BJ (cell line): ENCODE results near the gene NPR2. TPM values are rescaled to one million over a fixed set of nuclear protein-coding genes. Genes with fewer than 3 reads are reported as not detected.
A peak's percentile ranks its signal among the peaks of the same experiment; 100 is the strongest.

Experiments
- CTCF ChIA-PET: fragments of 350-600 bp; formaldehyde crosslinking; extraction: SDS; loops from one replicate; lab custom pipeline; 2021; ENCODE audit warnings: antibody characterized with exemption, inconsistent platforms; lab: Yijun Ruan, JAX
- POLR2A ChIA-PET: fragments of 300-600 bp; sonication (Branson Sonifier 250); formaldehyde crosslinking; extraction: SDS; loops from one replicate; lab custom pipeline; 2021; ENCODE audit warnings: antibody characterized with exemption; lab: Charles Lee
- DNase-seq: peaks from one replicate; pipeline ENCODE4 v3.0.0-alpha.2; 2011; ENCODE audit warnings: low read depth
- H3K27me3 ChIP-seq: 2 replicates; pipeline ENCODE4 v1.6.0; 2011; ENCODE audit warnings: low read length; ENCODE audit not compliant: control insufficient read depth, insufficient read depth
- H3K36me3 ChIP-seq: 2 replicates; pipeline ENCODE4 v1.5.1; 2011; ENCODE audit warnings: low read length; ENCODE audit not compliant: control insufficient read depth, insufficient read depth
- H3K4me3 ChIP-seq: 2 replicates; pipeline ENCODE4 v1.5.1; 2011; ENCODE audit warnings: low read depth, mild to moderate bottlenecking, control low read depth, low read length
- CTCF ChIP-seq: IDR thresholded peaks from 2 replicates; pipeline ENCODE4 v1.5.1; 2011; ENCODE audit warnings: low read depth, mild to moderate bottlenecking, control low read depth, inconsistent platforms, low read length, moderate library complexity; ENCODE audit not compliant: insufficient read depth
- polyA plus RNA-seq: library from polyadenylated mRNA; depleted of rRNA; stranded (reverse); fragments of >200 nt; gene quantifications from 2 replicates; pipeline ENCODE4 v1.2.3, GENCODE V29; 2011

The NPR2 gene
- polyA plus RNA-seq, 1 experiment, result 33.4 TPM

- POLR2A ChIA-PET, result no interaction called here
- no peak for TF ChIP-seq CTCF
- CTCF ChIA-PET, result interaction anchor here (1.6 to 5.4 kb wide), 3 partner anchors 12 to 97 kb away, joined by 3 to 22 read pairs (median 5); partner anchors contain the start of genes HINT2 and SPAG8
Observed at GRCh38 chr9:35801328-35802128, 10.1 kb downstream of the NPR2 start.

GRCh38 chr9:35806101-35806500, 14.7 kb downstream of the NPR2 start:
- DNase-seq, result no peak
- ChIA-PET CTCF (interaction anchor here (1.2 to 1.5 kb wide), 4 partner anchors 16 to 76 kb away, joined by 3 to 7 read pairs (median 5); no protein-coding TSS in a partner anchor), POLR2A (no interaction called here)
- no peaks in the 10 kb centered on the region for H3K27me3 ChIP-seq
- H3K36me3 ChIP-seq, result peaks cover 23% of the 10 kb centered on the region
- TF ChIP-seq CTCF, result no peak
- H3K4me3 ChIP-seq, result no peak overlapping the region

More at GRCh38 chr9:35801328-35802128, 10.1 kb downstream of the NPR2 start:
- H3K4me3 ChIP-seq, result no peak overlapping the region
- peaks cover 19% of the 10 kb centered on the region for H3K36me3 ChIP-seq
- H3K27me3 ChIP-seq, result no peaks in the 10 kb centered on the region
- no peak for DNase-seq

GRCh38 chr9:35808433-35808832, 17.0 kb downstream of the NPR2 start:
- H3K27me3 ChIP-seq, result no peaks in the 10 kb centered on the region
- H3K36me3 ChIP-seq, result peaks cover 21% of the 10 kb centered on the region
- ChIA-PET POLR2A (no interaction called here), CTCF (interaction anchor here (1.0 to 1.3 kb wide), 2 partner anchors 18 kb away, joined by 4 read pairs; no protein-coding TSS in a partner anchor)
- no peak overlapping the region for H3K4me3 ChIP-seq
- TF ChIP-seq CTCF, result no peak
- no peak for DNase-seq

- Histone ChIP-seq H3K4me3 (no peak overlapping the region), H3K27me3 (no peaks in the 10 kb centered on the region), H3K36me3 (peaks cover 20% of the 10 kb centered on the region)
- ChIA-PET CTCF (interaction anchor here (1.3 to 5.0 kb wide), 2 partner anchors 17 to 72 kb away, joined by 3 to 33 read pairs; partner anchors contain the start of gene FAM221B), POLR2A (no interaction called here)
- TF ChIP-seq CTCF, result no peak
- no peak for DNase-seq
Observed at GRCh38 chr9:35810122-35810521, 18.7 kb downstream of the NPR2 start.

- Histone ChIP-seq H3K27me3 (no peaks in the 10 kb centered on the region), H3K36me3 (peaks cover 11% of the 10 kb centered on the region), H3K4me3 (peak overlapping the region; percentile 48)
- CTCF ChIA-PET, result interaction anchor here (0.8 to 5.0 kb wide), 6 partner anchors 16 to 99 kb away, joined by 3 to 46 read pairs (median 12); partner anchors contain the start of genes FAM221B and NPR2
- POLR2A ChIA-PET, result interaction anchor here (0.6 kb wide), 1 partner anchor 17 kb away, joined by 3 read pairs; no protein-coding TSS in a partner anchor
- DNase-seq, result no peak
- no peak for TF ChIP-seq CTCF
Observed at GRCh38 chr9:35811381-35812024, 20.1 kb downstream of the NPR2 start.
